GM12878 (cell line): ENCODE data around the gene NCR2. TPM values are rescaled to one million over a fixed set of nuclear protein-coding genes. Genes with fewer than 3 reads are reported as not detected.

Experiments used
- ATAC-seq: fragments of 200-7000 bp; cut with Tn5 transposase; 3 replicates; pipeline ENCODE4 v1.9.1; 2020; ENCODE audit warnings: mild to moderate bottlenecking, moderate library complexity
- BruUV-seq: library from RNA; stranded (reverse); fragments of 400-500 nt; replicated peaks from 2 replicates; lab custom pipeline; 2021; lab: Mats Ljungman, UMichigan
- CTCF ChIA-PET: fragments of 300-600 bp; sonication (Branson Sonifier 250); formaldehyde crosslinking; extraction: SDS; loops from one replicate; lab custom pipeline; 2021; ENCODE audit warnings: inconsistent platforms; lab: Yijun Ruan, JAX
- POLR2A ChIA-PET: fragments of 350-600 bp; formaldehyde crosslinking; extraction: SDS; loops from one replicate; lab custom pipeline; 2021; ENCODE audit warnings: inconsistent platforms; lab: Charles Lee
- RAD21 ChIA-PET: fragments of 300-600 bp; sonication (Branson Sonifier 250); formaldehyde crosslinking; loops from one replicate; lab custom pipeline; 2023; ENCODE audit warnings: antibody characterized with exemption; ENCODE audit not compliant: unreplicated experiment; lab: Charles Lee
- SMC1A ChIA-PET: fragments of 300-600 bp; sonication (Branson Sonifier 250); formaldehyde crosslinking; loops from one replicate; lab custom pipeline; 2023; ENCODE audit not compliant: unreplicated experiment, uncharacterized antibody; lab: Charles Lee
- DNase-seq: peaks from one replicate; pipeline ENCODE4 v3.0.0-alpha.2; 2011; ENCODE audit warnings: low read depth, low spot score
- FAIRE-seq: peaks from 3 replicates; lab custom pipeline; 2011; peaks lifted over from hg19 to GRCh38; lab: Jason Lieb, UNC
- H2AFZ ChIP-seq: 2 replicates; pipeline ENCODE4 v1.6.0; 2011; ENCODE audit warnings: low read depth, low read length, control low read depth; ENCODE audit not compliant: control insufficient read depth
- H3K27ac ChIP-seq: 2 replicates; pipeline ENCODE4 v1.5.1; 2011; ENCODE audit warnings: control low read depth; ENCODE audit not compliant: control insufficient read depth, insufficient read depth
- H3K27me3 ChIP-seq, 2 experiments: replicated peaks in 1 of 2; 2 replicates each; pipeline versions ENCODE4 v1.6.0 to v1.6.1; 2011; ENCODE audit warnings: low read length in 1 of 2; ENCODE audit not compliant: control insufficient read depth in 2 of 2, insufficient read depth in 2 of 2
- H3K36me3 ChIP-seq, 2 experiments: 2 replicates each; pipeline ENCODE4 v1.5.1; 2011; ENCODE audit warnings: low read length in 1 of 2; ENCODE audit not compliant: control insufficient read depth in 2 of 2, insufficient read depth in 2 of 2
- H3K4me1 ChIP-seq: 2 replicates; pipeline ENCODE4 v1.6.1; 2011; ENCODE audit warnings: mild to moderate bottlenecking, low read length, moderate library complexity, mixed read lengths; ENCODE audit not compliant: control insufficient read depth, insufficient read depth
- H3K4me2 ChIP-seq: 2 replicates; pipeline ENCODE4 v1.6.0; 2011; ENCODE audit warnings: control low read depth; ENCODE audit not compliant: control insufficient read depth, insufficient read depth
- H3K4me3 ChIP-seq: fragments of 200-600 bp; sonication (generic); 2 replicates; pipeline ENCODE4 v1.5.1; 2016
- H3K79me2 ChIP-seq: 2 replicates; pipeline ENCODE4 v1.6.0; 2011; ENCODE audit warnings: low read length; ENCODE audit not compliant: control insufficient read depth, insufficient read depth
- H3K9ac ChIP-seq: 2 replicates; pipeline ENCODE4 v1.8.0; 2011; ENCODE audit warnings: low read length, control low read depth, mixed read lengths; ENCODE audit not compliant: control insufficient read depth, insufficient read depth
- H3K9me3 ChIP-seq: replicated peaks from 3 replicates; pipeline ENCODE4 v1.5.1; 2011; ENCODE audit warnings: mild to moderate bottlenecking, low read length; ENCODE audit not compliant: control insufficient read depth, insufficient read depth
- H4K20me1 ChIP-seq: 2 replicates; pipeline ENCODE4 v1.6.0; 2011; ENCODE audit not compliant: control insufficient read depth, insufficient read depth
- CEBPZ ChIP-seq: fragments of 150-350 bp; IDR thresholded peaks from 2 replicates; pipeline ENCODE4 v1.6.1; 2016; ENCODE audit warnings: low read depth, low read length
- CREB1 ChIP-seq: IDR thresholded peaks from 2 replicates; pipeline ENCODE4 v1.6.1; 2012; ENCODE audit warnings: low read depth, mild to moderate bottlenecking, inconsistent platforms
- E2F8 ChIP-seq: fragments of 450-650 bp; IDR thresholded peaks from 2 replicates; pipeline ENCODE4 v1.6.1; 2018; ENCODE audit warnings: mild to moderate bottlenecking, low read depth, moderate library complexity; ENCODE audit not compliant: partially characterized antibody
- EP300 ChIP-seq, 2 experiments: fragments of 150-350 bp in 1 of 2; IDR thresholded peaks; 2 replicates each; pipeline ENCODE4 v1.6.1; 2011 to 2012; ENCODE audit warnings: low read depth in 2 of 2, low read length in 2 of 2, borderline replicate concordance in 1 of 2, improper control_type of control experiment in 1 of 2, inconsistent platforms in 1 of 2; ENCODE audit not compliant: control insufficient read depth in 1 of 2
- FOS ChIP-seq: IDR thresholded peaks from 3 replicates; pipeline ENCODE4 v1.6.1; 2011; ENCODE audit warnings: borderline replicate concordance; ENCODE audit not compliant: insufficient read length; ENCODE audit errors: extremely low read depth
- IRF3 ChIP-seq: fragments of 450-650 bp; IDR thresholded peaks from 2 replicates; pipeline ENCODE4 v1.6.1; 2014; ENCODE audit warnings: mild to moderate bottlenecking
- KLF5 ChIP-seq: fragments of 450-650 bp; IDR thresholded peaks from 2 replicates; pipeline ENCODE4 v1.6.1; 2014; ENCODE audit warnings: mild to moderate bottlenecking; ENCODE audit not compliant: partially characterized antibody
- MYC ChIP-seq: IDR thresholded peaks from 2 replicates; pipeline ENCODE4 v1.6.1; 2011; ENCODE audit warnings: mild to moderate bottlenecking, low read length, moderate library complexity, inconsistent platforms; ENCODE audit not compliant: insufficient read depth, insufficient replicate concordance, insufficient read length, severe bottlenecking
- SKIL ChIP-seq: fragments of 450-650 bp; IDR thresholded peaks from 2 replicates; pipeline ENCODE4 v1.6.1; 2017; ENCODE audit warnings: mild to moderate bottlenecking, low read depth, inconsistent platforms; ENCODE audit not compliant: poor library complexity, severe bottlenecking
- SP1 ChIP-seq: IDR thresholded peaks from one replicate; pipeline ENCODE4 v1.6.1; 2011; ENCODE audit warnings: low read depth, low read length
- ZNF217 ChIP-seq: fragments of 450-650 bp; IDR thresholded peaks from 2 replicates; pipeline ENCODE4 v1.6.1; 2017; ENCODE audit warnings: antibody characterized with exemption, mild to moderate bottlenecking
- WGBS: methylation state at CpG from one replicate; pipeline ENCODE4 v1.1.6; 2016; ENCODE audit warnings: low lambda C conversion rate; ENCODE audit not compliant: insufficient replicate concordance, insufficient coverage; ENCODE audit errors: missing lambda C conversion rate; 5-methylcytosine and 5-hydroxymethylcytosine counted together
- in situ Hi-C: fragments of 300-500 bp; cut with MboI; formaldehyde crosslinking; loops from 9 replicates; pipeline ENCODE4 v1.14.3; 2018; ENCODE audit warnings: mixed read lengths
- intact Hi-C: fragments of 100-400 bp; cut with micrococcal nuclease; formaldehyde crosslinking; loops from one replicate; pipeline ENCODE4 v1.14.2; 2022; ENCODE audit not compliant: unreplicated experiment
- polyA plus RNA-seq, 11 experiments: library from polyadenylated mRNA; depleted of rRNA in 4 of 11; unstranded in 6 of 11; stranded (reverse) in 5 of 11; fragments of >200 nt; fragmentation: Nextera tagmentation in 4 of 11; fragmentation: Illumina TruSeq in 1 of 11; extraction: Ambion mirVana in 4 of 11; extraction: Trizol in 1 of 11; gene quantifications; 1 replicate in 1 of 11; 2 replicates in 10 of 11; pipeline versions ENCODE4 v1.2.1 to v1.2.3, GENCODE V29; 2011 to 2016; ENCODE audit warnings: inconsistent platforms in 2 of 11, missing spikeins in 2 of 11, low read depth in 1 of 11
- total RNA-seq, 4 experiments: library from RNA; depleted of rRNA in 3 of 4; stranded (reverse); fragments of >200 nt in 3 of 4; fragmentation: Illumina TruSeq in 1 of 4; extraction: Trizol in 1 of 4; gene quantifications; 2 replicates each; pipeline versions ENCODE4 v1.2.1 to v1.2.3, GENCODE V29; 2013 to 2021

The NCR2 gene
- total and polyA plus RNA-seq, 10 of the 15 experiments (the other 5 are each of a cell fraction or from before 2014, with no cell fraction given): 0.21 to 0.53 TPM; not detected in 8

- Histone ChIP-seq H3K27me3 (no peaks in the 10 kb centered on the region), H3K36me3 (no peaks in the 10 kb centered on the region), H3K9ac (no peak overlapping the region), H3K79me2 (no peaks in the 10 kb centered on the region), H2AFZ (no peak overlapping the region), H3K4me1 (no peaks in the 10 kb centered on the region), H3K9me3 (peaks cover 2% of the 10 kb centered on the region; the same call in 2 of the 3 replicates), H4K20me1 (no peaks in the 10 kb centered on the region), H3K4me2 (no peak overlapping the region), H3K27ac (no peak overlapping the region), H3K4me3 (no peak overlapping the region)
- 31% methylated on average over 1 of the region's 1 CpG for WGBS
- in situ Hi-C loops: no loop called here
- intact Hi-C loops: no loop called here
- TF ChIP-seq EP300 (IDR thresholded peaks at IDR 0.05; ENCODE audit: borderline replicate concordance in 1 of 2, control insufficient read depth in 1 of 2, low read depth in 2 of 2, low read length in 2 of 2) (no peak), SP1 (no peak), FOS (no peak), MYC (no peak), CREB1 (no peak), KLF5 (no peak), E2F8 (no peak), SKIL (no peak), IRF3 (no peak), ZNF217 (no peak), CEBPZ (no peak)
- FAIRE-seq (no peak), DNase-seq (no peak), ATAC-seq (no peak)
- ChIA-PET POLR2A (no interaction called here), SMC1A (no interaction called here), CTCF (no interaction called here), RAD21 (no interaction called here)
- BruUV-seq: no TSS peak
Measured at GRCh38 chr6:41291717-41292116, 43.7 kb upstream of the NCR2 start.
